HG03196 (cell line): ENCODE data around the gene ISCU.
"Not testable (repeated sequence)": the region's sequence is repeated elsewhere in the genome, so short reads cannot be mapped to it uniquely, and the experiment has no call there.

Source experiments
- ATAC-seq: cut with Tn5 transposase; IDR thresholded peaks from one replicate; pipeline ENCODE4 v1.9.1; 2021; ENCODE audit not compliant: unreplicated experiment

The ISCU gene

DNA sequence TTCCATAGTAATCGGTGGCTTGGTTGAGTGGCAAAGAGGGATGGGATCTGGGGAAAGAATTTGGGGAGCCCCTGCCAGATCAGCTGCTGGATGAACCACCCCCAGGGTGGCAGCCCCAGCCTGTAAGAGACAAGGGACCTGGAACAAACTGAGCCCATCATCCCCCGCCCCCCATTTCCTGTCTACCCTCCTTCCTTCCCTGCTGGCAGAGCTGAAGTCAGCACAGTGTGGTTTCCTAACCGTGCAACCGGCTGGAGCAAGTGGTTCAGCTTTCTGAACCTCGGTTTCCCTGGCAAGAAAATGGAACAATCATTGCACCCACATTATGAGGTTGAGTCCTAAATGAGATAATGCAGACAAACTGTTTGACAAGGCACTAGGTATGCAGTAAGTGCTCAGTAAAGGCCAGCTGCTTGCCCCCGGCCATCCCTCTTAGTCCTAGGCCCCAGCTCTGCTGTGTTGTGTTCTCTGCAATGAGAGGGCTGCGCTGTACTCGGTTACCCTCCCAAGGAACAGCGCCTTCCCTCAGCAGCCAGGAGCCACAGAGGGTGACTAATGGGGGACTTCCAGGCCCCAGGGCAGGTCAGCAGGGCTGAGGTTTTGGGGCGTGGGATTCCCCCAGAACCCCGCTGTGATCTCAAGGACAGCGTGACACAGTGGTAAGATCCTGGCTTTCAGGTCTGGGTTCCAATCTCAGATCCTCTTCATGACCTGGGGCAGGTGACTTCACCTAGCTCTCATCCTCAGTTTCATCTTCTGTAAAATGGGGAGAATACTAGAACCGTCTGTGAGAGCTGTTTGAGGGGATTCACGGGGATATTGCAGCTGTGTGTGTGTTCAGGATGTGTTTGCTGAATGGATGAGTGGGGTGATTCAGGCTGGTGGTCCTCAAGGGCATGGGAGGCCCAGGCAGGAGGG is 54.8 kb downstream of the ISCU start:
- ATAC-seq: peak; percentile 74

DNA sequence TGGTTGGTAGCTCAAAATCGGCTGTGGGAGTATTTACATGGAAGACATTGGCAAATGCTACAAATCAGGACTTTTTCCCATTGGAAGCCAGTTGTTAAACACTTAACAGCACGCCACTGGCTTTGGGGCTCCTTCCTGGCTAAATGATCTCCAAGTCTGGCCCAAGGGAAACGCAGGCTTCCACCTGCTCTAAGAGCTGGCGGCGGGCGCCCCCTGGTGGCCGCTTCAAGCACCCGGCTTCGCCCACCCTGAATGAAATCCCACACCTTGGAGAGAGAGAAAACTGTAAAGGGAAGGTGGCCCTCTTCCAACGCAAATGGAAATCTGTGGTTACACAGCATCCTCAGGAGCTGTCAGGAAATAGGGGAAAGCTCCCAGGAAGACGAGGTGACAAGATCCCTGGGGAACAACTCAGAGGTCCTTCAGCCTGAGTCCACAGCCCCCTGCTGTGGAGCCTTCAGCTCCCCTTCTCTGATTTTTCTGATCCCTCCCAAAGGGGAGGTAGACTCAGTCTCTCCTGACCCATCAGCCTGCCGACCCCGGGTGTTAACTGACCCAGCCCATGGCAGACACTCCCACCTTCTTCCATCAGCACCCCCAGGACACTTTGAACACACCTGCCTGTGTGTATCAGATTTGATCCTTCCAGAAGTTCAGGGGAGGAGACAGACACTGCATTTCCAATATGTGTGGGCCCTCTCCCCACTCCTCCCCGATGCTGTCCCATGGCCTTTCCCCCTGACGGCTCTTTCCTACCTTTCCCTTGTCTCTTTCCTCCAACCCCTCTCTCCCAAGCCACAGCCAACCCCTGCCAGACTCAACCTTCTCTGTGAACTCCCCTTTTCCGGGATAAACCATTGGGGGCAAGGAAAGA is 55.9 kb downstream of the ISCU start:
- peak; percentile 49 for ATAC-seq

DNA sequence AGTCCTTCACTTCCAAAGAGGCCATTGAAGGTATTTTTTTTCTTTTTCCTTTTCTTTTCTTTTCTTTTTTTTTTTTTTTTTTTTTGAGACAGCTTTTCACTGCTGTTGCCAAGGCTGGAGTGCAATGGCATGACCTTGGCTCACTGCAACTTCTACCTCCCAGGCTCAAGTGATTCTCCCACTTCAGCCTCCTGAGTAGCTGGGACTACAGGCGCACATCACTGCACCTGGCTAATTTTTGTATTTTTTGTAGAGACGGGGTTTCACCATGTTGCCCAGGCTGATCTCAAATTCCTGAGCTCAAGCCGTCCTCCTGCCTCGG is 56.5 kb downstream of the ISCU start:
- not testable (repeated sequence) for ATAC-seq
